Neural progenitor cell (in vitro differentiated cells): ENCODE measurements around the gene SNX5.

Source experiments
- CTCF ChIP-seq: fragments of 200-600 bp; sonication (generic); IDR thresholded peaks from 2 replicates; pipeline ENCODE4 v1.5.1; 2017; ENCODE audit warnings: antibody characterized with exemption, mild to moderate bottlenecking
- EZH2 ChIP-seq: fragments of 200-600 bp; sonication (generic); IDR thresholded peaks from 2 replicates; pipeline ENCODE4 v1.6.1; 2017; ENCODE audit warnings: antibody characterized with exemption, mild to moderate bottlenecking, moderate library complexity
- EZH2phosphoT487 ChIP-seq: fragments of 200-600 bp; sonication (generic); IDR thresholded peaks from 2 replicates; pipeline ENCODE4 v1.6.1; 2017; ENCODE audit warnings: antibody characterized with exemption

- TF ChIP-seq CTCF (no peak), EZH2 (no peak), EZH2phosphoT487 (no peak)
Observed at GRCh38 chr20:17947474-17947815, 21.1 kb downstream of the SNX5 start.
